ENCODE results near the gene MRPL21.
"Not testable (repeated sequence)": the region's sequence is repeated elsewhere in the genome, so short reads cannot be mapped to it uniquely, and the experiment has no call there.

The MRPL21 gene

DNA sequence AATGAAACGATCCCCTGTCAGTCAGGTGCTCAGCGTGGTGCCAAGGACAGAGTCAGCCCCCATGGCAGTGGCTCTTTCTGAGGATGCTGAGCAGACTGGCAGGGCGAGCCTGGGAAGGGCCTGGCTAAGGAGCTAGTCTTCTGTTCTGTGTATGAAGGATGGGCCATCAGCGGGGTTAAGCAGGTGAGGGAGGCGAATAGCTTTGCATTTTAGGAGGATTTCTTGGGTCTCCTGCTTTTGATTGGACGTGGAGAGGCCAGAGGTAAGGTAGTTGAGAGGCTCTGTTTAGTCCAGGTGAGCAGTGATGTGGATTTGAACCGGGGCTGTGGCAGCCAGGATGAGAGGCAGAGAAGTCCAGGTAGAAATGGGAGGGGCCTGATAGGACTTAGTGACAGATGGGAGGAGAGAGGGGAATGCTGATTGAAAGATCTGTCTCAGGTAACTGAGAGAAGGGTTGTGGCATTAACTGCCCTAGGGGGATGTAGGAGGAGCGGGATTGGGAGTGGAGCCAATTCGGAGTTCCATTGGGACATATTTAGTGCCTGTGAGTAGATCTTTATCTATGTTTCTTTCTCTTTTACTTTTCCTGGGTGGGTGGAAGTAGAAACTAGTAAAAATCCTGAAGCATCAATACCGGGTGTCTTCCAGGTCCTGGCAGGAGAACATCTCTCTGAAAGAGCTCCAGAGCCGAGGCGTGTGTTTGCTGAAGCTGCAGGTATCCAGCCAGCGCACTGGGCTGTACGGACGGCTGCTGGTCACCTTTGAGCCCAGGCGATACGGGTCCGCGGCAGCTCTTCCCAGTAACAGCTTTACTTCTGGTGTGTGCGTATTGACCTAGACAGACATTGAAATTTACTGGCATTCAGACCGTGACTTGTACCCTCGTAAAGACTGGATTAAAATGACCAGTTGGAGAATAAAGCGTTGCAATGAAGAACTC lies 2.1 kb upstream of the MRPL21 start:
- DNase-seq: no peak

- peak in 1 of 2 experiments; percentile 11 for DNase-seq
Measured at GRCh38 chr11:68904248-68904847, 716 bp upstream of the MRPL21 start.

- no peak for DNase-seq
Measured at GRCh38 chr11:68900835-68901381, 2.7 kb downstream of the MRPL21 start.

GRCh38 chr11:68897441-68897840 lies 6.2 kb downstream of the MRPL21 start:
- DNase-seq: no peak

GRCh38 chr11:68896171-68896959 lies 7.3 kb downstream of the MRPL21 start:
- DNase-seq: no peak

DNA sequence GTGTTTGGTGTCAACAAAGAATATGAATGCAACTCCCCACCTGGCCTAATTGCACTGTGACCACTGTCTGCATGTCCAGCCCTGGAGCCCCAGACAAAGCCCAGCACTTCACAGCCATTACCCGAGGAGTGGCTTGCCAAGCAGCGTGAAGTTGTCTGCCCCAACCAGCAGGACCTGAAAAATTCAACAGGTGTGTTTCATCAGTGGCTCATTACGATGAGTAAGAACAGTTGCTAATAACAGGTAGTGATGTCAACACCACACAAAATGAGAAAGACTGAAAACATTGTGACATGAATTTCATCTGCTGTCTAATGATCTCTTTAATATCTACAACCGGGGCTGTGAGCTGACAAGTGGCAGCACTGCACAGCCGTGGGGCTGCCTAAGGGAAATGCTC lies 10.3 kb downstream of the MRPL21 start:
- no peak for DNase-seq

- no peak for DNase-seq
Measured at GRCh38 chr11:68892576-68892975, 11.1 kb downstream of the MRPL21 start.

- DNase-seq: no peak
Measured at GRCh38 chr11:68891351-68891948, 12.2 kb downstream of the MRPL21 start.

GRCh38 chr11:68890490-68891231 lies 13.0 kb downstream of the MRPL21 start:
- no peak for DNase-seq

- no peak for DNase-seq
Measured at GRCh38 chr11:68889948-68890446, 13.6 kb downstream of the MRPL21 start.

DNA sequence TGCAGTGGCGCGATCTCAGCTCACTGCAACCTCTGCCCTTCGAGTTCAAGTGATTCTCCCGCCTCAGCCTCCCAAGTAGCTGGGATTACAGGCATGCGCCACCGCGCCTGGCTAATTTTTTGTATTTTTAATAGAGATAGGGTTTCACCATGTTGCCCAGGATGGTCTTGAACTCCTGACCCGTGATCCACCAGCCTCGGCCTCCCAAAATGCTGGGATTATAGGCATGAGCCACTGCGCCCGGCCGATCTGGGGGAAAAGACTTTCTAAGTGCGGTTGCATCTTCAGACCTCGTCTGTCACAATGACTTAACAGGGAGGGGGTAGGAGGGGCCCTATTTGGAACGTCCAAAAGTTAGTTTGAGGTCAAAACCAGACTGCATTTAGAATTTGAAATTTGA lies 18.8 kb downstream of the MRPL21 start:
- not testable (repeated sequence) for DNase-seq

GRCh38 chr11:68882391-68882790 lies 21.2 kb downstream of the MRPL21 start:
- DNase-seq: no peak

GRCh38 chr11:68881320-68881719 lies 22.3 kb downstream of the MRPL21 start:
- no peak for DNase-seq

GRCh38 chr11:68880851-68881250 lies 22.8 kb downstream of the MRPL21 start:
- no peak for DNase-seq

DNA sequence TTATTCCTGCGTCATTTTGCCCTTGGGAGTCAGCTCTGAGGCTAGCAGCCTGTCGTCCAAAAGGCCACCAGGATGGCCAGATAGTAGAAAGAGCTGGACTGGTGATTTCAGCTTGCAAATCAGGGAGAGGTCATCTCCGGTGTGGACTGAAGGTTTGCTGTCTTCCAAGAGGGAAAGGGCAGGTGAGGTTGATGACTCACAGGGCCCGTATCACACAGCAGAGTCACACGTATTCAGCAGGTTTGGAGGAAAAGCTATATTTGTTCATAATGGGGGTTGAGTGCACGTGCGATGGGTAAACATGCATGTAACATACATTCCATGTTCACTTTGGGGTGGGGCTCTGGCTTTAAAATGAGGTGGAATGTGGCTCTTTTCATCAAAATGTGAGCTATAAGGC lies 25.6 kb downstream of the MRPL21 start:
- DNase-seq: no peak

GRCh38 chr11:68872216-68873003 lies 31.2 kb downstream of the MRPL21 start:
- DNase-seq: no peak

DNA sequence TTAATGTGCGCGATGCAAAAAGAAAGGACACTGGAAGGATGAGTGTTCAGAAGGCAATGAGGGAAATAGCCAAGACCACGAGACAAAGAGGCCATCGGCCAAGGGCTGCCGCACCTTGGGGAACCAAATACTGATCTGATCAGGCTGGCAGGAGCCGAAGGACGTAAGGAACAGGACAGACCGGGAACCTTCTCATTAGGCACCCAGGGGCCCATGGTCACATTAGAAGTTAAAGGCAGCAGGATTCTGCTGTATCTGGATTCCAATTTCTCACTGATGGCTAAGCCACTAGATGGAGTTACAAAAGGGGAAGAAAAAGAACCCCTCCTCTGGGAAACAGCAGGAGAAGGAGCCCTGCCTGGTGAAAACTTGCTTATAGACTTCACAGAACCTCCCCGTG lies 33.2 kb downstream of the MRPL21 start:
- no peak for DNase-seq

DNA sequence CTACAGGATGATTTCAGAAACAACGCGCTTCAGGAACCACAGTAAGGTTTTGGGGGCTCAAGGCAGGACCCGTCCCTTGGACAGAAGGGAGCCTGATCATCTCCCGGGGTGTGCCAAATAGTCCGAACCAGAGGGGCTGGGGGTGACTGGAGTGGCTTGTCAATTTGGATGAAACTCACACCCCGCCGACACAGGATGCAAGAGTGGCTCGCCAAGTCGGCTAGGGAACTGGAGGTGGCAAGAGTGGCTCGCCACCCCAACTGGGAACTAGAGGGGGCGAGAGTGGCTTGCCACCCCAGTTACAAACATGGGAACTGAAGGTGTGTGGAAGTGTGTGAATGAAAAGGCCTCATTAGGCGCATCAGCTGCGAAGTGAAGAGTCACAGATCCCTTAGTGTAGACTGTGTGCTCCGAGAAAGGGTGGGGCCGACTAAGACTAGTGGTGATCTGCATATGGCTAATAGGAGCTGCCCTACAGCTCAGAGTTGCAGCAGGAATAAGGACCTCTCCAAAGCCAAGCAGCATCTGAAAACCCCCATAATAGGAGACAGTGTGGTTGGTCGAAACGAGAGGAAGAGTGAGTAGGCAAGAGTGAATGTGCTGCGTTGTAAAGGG lies 35.3 kb downstream of the MRPL21 start:
- DNase-seq: no peak

- no peak for DNase-seq
Measured at GRCh38 chr11:68867066-68867465, 36.6 kb downstream of the MRPL21 start.

- no peak for DNase-seq
Measured at GRCh38 chr11:68865241-68865640, 38.4 kb downstream of the MRPL21 start.

Data from activated CD4-positive, alpha-beta T cell treated with anti-CD3 and anti-CD28 coated beads, Interleukin-2, amount 50 U/mL, for 4 hours (primary cell).